ENCODE data around the gene OR13J1.

DNA sequence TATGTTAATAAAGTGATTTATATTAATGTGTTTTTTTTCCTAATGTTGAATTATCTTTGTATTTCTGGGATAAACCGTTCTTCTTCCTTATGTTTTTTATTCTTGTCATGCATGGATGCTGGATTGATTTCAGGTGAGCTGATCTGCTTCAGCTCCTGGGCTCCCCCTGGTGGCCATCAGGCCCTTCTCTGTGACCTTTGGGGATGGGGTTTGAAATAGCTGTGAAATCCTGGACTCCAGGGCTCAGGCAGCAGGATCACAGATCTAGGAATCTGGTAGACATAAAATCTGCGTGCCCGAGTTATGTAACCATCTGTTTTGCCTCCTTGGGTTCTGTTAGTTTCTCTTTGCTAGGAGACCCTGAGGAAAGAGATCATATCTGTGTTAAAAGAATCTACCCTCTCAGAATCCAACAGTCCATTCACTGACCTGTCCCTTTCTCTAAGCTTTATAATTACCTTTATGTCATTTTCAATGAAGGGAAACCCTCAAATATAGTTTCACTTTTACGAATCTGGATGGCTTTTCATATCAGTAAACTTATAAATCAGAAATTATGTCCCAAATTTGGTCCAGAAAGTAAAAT, 12.2 kb upstream of the OR13J1 start:
- TF ChIP-seq, protein P1, sequence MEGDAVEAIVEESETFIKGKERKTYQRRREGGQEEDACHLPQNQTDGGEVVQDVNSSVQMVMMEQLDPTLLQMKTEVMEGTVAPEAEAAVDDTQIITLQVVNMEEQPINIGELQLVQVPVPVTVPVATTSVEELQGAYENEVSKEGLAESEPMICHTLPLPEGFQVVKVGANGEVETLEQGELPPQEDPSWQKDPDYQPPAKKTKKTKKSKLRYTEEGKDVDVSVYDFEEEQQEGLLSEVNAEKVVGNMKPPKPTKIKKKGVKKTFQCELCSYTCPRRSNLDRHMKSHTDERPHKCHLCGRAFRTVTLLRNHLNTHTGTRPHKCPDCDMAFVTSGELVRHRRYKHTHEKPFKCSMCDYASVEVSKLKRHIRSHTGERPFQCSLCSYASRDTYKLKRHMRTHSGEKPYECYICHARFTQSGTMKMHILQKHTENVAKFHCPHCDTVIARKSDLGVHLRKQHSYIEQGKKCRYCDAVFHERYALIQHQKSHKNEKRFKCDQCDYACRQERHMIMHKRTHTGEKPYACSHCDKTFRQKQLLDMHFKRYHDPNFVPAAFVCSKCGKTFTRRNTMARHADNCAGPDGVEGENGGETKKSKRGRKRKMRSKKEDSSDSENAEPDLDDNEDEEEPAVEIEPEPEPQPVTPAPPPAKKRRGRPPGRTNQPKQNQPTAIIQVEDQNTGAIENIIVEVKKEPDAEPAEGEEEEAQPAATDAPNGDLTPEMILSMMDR (IDR thresholded peaks at IDR 0.05; ENCODE audit: low read depth, low read length) = peak; percentile 96
- no peak for TF ChIP-seq EZH2phosphoT487 (IDR thresholded peaks at IDR 0.05; ENCODE audit: low read depth)

Measured in OCI-LY3 (cell line).